Bronchial epithelial cell (primary cell): ENCODE measurements around the gene FBXL17. TPM values are rescaled to one million over a fixed set of nuclear protein-coding genes. Genes with fewer than 3 reads are reported as not detected.

Source experiments
- DNase-seq: peaks from one replicate; pipeline ENCODE4 v3.0.0-alpha.2; 2010; ENCODE audit warnings: low read depth
- FAIRE-seq: peaks from 2 replicates; lab custom pipeline; 2011; peaks lifted over from hg19 to GRCh38; lab: Jason Lieb, UNC
- H3K27me3 ChIP-seq: 2 replicates; pipeline ENCODE4 v1.5.1; 2011; ENCODE audit warnings: low read length; ENCODE audit not compliant: control insufficient read depth, insufficient read depth
- H3K36me3 ChIP-seq: 2 replicates; pipeline ENCODE4 v1.5.1; 2011; ENCODE audit warnings: low read length; ENCODE audit not compliant: control insufficient read depth, insufficient read depth
- H3K4me3 ChIP-seq: 2 replicates; pipeline ENCODE4 v1.5.1; 2011; ENCODE audit warnings: mild to moderate bottlenecking, low read depth, low read length, control low read depth
- total RNA-seq: library from RNA; depleted of rRNA; stranded (reverse); fragments of >200 nt; gene quantifications from 2 replicates; pipeline ENCODE4 v1.2.1, GENCODE V29; 2014
- TF ChIP-seq, protein P1 (sequence below): IDR thresholded peaks from 2 replicates; pipeline ENCODE4 v1.5.1; 2011; ENCODE audit warnings: mild to moderate bottlenecking, moderate library complexity, low read length, control low read depth, inconsistent platforms; ENCODE audit not compliant: insufficient read depth, severe bottlenecking

FBXL17 gene
- total RNA-seq, 1 donor from 2014 or later: 6.6 TPM

DNA sequence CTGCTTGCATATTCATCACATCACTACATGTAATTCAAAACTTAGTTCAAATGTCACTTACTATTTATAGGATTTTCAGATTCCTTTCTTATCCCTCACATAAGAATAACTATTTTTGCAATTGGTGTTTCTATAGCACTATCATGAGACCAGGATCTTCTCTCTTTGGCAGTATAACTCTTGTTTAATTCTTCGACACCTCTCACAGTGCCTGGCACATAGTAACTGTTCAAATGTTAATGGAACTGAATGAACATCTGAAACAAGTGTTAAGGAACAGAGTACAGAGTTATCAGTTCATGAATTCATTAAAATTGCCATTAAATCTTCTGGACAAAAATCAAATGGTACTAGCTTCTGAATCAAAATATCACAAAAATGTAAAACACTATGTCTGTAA lies 40.0 kb downstream of the FBXL17 start:
- no peak for FAIRE-seq
- no peak overlapping the region for H3K4me3 ChIP-seq
- DNase-seq: no peak
- no peaks in the 10 kb centered on the region for H3K36me3 ChIP-seq
- H3K27me3 ChIP-seq: no peaks in the 10 kb centered on the region
- TF ChIP-seq, protein P1, sequence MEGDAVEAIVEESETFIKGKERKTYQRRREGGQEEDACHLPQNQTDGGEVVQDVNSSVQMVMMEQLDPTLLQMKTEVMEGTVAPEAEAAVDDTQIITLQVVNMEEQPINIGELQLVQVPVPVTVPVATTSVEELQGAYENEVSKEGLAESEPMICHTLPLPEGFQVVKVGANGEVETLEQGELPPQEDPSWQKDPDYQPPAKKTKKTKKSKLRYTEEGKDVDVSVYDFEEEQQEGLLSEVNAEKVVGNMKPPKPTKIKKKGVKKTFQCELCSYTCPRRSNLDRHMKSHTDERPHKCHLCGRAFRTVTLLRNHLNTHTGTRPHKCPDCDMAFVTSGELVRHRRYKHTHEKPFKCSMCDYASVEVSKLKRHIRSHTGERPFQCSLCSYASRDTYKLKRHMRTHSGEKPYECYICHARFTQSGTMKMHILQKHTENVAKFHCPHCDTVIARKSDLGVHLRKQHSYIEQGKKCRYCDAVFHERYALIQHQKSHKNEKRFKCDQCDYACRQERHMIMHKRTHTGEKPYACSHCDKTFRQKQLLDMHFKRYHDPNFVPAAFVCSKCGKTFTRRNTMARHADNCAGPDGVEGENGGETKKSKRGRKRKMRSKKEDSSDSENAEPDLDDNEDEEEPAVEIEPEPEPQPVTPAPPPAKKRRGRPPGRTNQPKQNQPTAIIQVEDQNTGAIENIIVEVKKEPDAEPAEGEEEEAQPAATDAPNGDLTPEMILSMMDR: no peak

DNA sequence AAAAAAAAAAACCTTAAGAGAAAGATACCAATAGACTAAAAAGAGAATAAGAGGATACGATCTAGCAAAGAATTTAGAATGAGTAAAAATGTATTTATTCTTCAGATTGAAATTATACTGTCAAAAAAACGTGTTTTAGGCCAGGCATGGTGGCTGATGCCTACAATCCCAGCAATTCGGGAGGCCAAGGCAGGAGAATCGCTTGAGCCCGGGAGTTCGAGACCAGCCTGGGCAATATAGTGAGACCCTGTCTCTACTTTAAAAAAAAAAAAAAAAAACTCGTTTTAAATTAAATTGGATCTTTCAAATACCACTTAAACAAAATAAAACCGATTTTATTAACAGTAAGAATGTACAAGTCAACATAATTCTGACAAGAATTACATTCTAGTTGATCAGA lies 41.8 kb downstream of the FBXL17 start:
- FAIRE-seq (no peak), DNase-seq (no peak)
- Histone ChIP-seq H3K4me3 (no peak overlapping the region), H3K27me3 (no peaks in the 10 kb centered on the region), H3K36me3 (no peaks in the 10 kb centered on the region)
- TF ChIP-seq, protein P1: no peak

DNA sequence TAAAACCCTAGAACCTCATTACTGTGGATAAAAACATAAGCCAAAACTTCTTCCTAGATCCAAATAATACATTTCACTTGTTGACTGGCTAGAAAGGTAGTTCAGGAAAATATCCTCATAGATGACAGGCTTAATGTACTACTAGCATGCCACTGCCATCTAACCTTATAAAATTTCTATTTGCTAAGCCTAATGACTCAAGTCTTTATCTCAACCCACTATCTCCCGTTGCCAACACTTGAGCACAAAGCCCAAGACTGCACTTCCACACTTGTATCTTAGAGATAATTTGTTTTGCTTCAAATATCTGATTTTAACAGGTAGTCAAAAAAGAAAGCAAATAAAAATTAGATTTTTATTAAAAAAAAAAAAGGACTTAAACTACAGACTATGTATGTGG lies 42.7 kb downstream of the FBXL17 start:
- Histone ChIP-seq H3K36me3 (no peaks in the 10 kb centered on the region), H3K4me3 (no peak overlapping the region), H3K27me3 (no peaks in the 10 kb centered on the region)
- no peak for FAIRE-seq
- no peak for DNase-seq
- TF ChIP-seq, protein P1: no peak

DNA sequence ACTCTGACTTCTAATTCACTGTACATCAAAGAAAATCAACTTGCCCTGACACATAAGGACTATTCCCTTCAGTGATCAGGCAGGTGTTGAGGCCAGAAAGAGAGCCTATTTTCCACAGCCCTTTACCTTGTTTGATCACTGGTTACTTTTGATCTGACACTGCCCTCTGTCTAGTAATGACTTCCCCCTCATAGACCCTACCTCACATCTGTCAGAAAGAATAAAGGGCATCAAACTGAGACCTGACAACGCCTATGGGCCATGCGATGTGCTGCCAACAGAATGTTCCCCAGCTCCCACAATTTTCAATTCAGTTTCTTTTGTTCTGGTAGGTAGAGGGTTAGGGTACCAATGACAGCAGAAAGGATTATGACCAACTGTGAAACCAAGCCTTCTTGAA lies 47.7 kb downstream of the FBXL17 start:
- Histone ChIP-seq H3K27me3 (no peaks in the 10 kb centered on the region), H3K36me3 (no peaks in the 10 kb centered on the region), H3K4me3 (no peak overlapping the region)
- FAIRE-seq (no peak), DNase-seq (no peak)
- TF ChIP-seq, protein P1: no peak

DNA sequence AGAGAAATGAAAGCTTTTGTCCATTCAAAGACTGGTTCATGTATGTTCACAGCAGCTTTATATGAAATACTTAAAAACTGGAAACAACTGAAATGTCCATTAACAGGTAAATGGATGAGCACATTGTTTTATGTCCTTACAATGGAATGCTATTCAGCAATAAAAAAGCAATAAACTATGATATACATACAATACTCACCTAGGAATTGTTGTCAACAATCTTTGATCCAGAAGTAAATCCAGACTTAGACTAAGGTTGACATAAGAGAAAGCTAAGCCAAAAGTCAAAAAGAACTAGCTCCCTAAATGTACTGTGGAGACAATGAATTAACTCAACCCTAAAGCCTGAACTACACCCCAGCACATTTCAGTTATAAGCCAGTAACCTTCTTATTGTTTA lies 54.9 kb downstream of the FBXL17 start:
- DNase-seq (no peak), FAIRE-seq (no peak)
- H3K36me3 ChIP-seq: no peaks in the 10 kb centered on the region
- no peak overlapping the region for H3K4me3 ChIP-seq
- no peaks in the 10 kb centered on the region for H3K27me3 ChIP-seq
- TF ChIP-seq, protein P1: no peak

DNA sequence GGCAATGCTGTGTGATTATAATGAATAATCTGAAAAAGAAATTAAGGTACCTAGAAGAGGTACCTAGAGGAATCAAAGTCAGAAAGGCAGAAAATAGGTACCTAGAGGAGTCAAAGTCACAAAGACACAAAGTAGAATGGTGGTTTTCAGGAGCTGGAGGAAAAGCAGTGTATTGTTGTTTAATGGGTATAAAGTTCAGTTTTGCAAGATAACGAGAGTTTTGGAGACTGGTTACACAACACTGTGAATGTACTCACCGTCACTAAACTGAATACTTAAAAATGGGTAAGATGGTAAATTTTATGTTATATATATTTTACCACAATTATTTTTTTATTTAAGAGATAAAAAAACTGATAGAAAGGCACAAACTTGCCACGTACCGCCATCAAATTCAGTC lies 57.0 kb downstream of the FBXL17 start:
- H3K4me3 ChIP-seq: no peak overlapping the region
- FAIRE-seq (no peak), DNase-seq (no peak)
- H3K27me3 ChIP-seq: no peaks in the 10 kb centered on the region
- TF ChIP-seq, protein P1: no peak
- no peaks in the 10 kb centered on the region for H3K36me3 ChIP-seq
